GM23338 (cell line): ENCODE results near the gene UPF1. TPM values are rescaled to one million over a fixed set of nuclear protein-coding genes. Genes with fewer than 3 reads are reported as not detected.
A peak's percentile ranks its signal among the peaks of the same experiment; 100 is the strongest.

Experiments used
- ATAC-seq: fragments of 200-7000 bp; cut with Tn5 transposase; 3 replicates; pipeline ENCODE4 v1.9.1; 2020
- DNase-seq: peaks from one replicate; pipeline ENCODE4 v3.0.0-alpha.2; 2015; ENCODE audit warnings: low spot score
- H2AFZ ChIP-seq: fragments of 200-600 bp; sonication (generic); 2 replicates; pipeline ENCODE4 v1.8.0; 2016; ENCODE audit warnings: antibody characterized with exemption, mild to moderate bottlenecking, moderate library complexity
- H3F3A ChIP-seq: fragments of 200-600 bp; sonication (generic); replicated peaks from 2 replicates; pipeline ENCODE4 v1.8.0; 2017; ENCODE audit warnings: antibody characterized with exemption, mixed run types, low read depth
- H3K27ac ChIP-seq: fragments of 200-600 bp; sonication (generic); 2 replicates; pipeline ENCODE4 v1.6.1; 2016; ENCODE audit warnings: low read depth
- H3K27me3 ChIP-seq: fragments of 200-600 bp; sonication (generic); 2 replicates; pipeline ENCODE4 v1.8.0; 2016; ENCODE audit warnings: mild to moderate bottlenecking, mixed run types, moderate library complexity; ENCODE audit not compliant: insufficient read depth
- H3K36me3 ChIP-seq: fragments of 200-600 bp; sonication (generic); 2 replicates; pipeline ENCODE4 v1.8.0; 2016; ENCODE audit warnings: mild to moderate bottlenecking; ENCODE audit not compliant: insufficient read depth
- H3K4me1 ChIP-seq: fragments of 200-600 bp; sonication (generic); 2 replicates; pipeline ENCODE4 v1.8.0; 2016; ENCODE audit warnings: mild to moderate bottlenecking, moderate library complexity; ENCODE audit not compliant: insufficient read depth
- H3K4me2 ChIP-seq: fragments of 200-600 bp; sonication (generic); 2 replicates; pipeline ENCODE4 v1.7.1; 2017; ENCODE audit warnings: mixed run types
- H3K4me3 ChIP-seq: fragments of 200-600 bp; sonication (generic); 2 replicates; pipeline ENCODE4 v1.6.1; 2016; ENCODE audit warnings: mixed run types
- H3K79me2 ChIP-seq: fragments of 200-600 bp; sonication (generic); replicated peaks from 2 replicates; pipeline ENCODE4 v1.8.0; 2017; ENCODE audit warnings: mild to moderate bottlenecking; ENCODE audit not compliant: insufficient read depth
- H3K9me2 ChIP-seq: fragments of 200-600 bp; sonication (generic); 2 replicates; pipeline ENCODE4 v1.8.0; 2017; ENCODE audit not compliant: insufficient read depth
- H4K20me1 ChIP-seq: fragments of 200-600 bp; sonication (generic); replicated peaks from 2 replicates; pipeline ENCODE4 v1.8.0; 2017; ENCODE audit warnings: mild to moderate bottlenecking; ENCODE audit not compliant: insufficient read depth
- H3K27ac Mint-ChIP-seq: 2 replicates; pipeline ENCODE4 v1.8.0; 2020; ENCODE audit warnings: inconsistent platforms, mild to moderate bottlenecking, moderate library complexity, mixed read lengths
- H3K27me3 Mint-ChIP-seq: 3 replicates; pipeline ENCODE4 v1.8.0; 2022; ENCODE audit warnings: low read depth, mild to moderate bottlenecking, moderate library complexity, mixed read lengths, inconsistent platforms; ENCODE audit not compliant: insufficient read depth, poor library complexity
- H3K36me3 Mint-ChIP-seq: 3 replicates; pipeline ENCODE4 v1.8.0; 2021; ENCODE audit warnings: low read depth, mild to moderate bottlenecking, inconsistent platforms, moderate library complexity, mixed read lengths
- H3K4me1 Mint-ChIP-seq: 3 replicates; pipeline ENCODE4 v1.8.0; 2020; ENCODE audit warnings: mild to moderate bottlenecking, inconsistent platforms, mixed read lengths
- H3K4me3 Mint-ChIP-seq: 3 replicates; pipeline ENCODE4 v1.8.0; 2021; ENCODE audit warnings: moderate library complexity, mild to moderate bottlenecking, inconsistent platforms, mixed read lengths
- H3K9me3 Mint-ChIP-seq: 3 replicates; pipeline ENCODE4 v1.8.0; 2020; ENCODE audit warnings: moderate library complexity, mild to moderate bottlenecking, inconsistent platforms, mixed read lengths
- CREB1 ChIP-seq: fragments of 250-450 bp; sonication (Bioruptor Pico); IDR thresholded peaks from 2 replicates; pipeline ENCODE4 v1.5.0; 2020; ENCODE audit warnings: low read depth, mild to moderate bottlenecking, moderate library complexity
- CTCF ChIP-seq, 2 experiments: fragments of 200-600 bp in 1 of 2; sonication (generic) in 1 of 2; conservative IDR thresholded peaks; 2 replicates each; pipeline versions ENCODE4 v1.5.1 to v1.6.1; 2016 to 2017; ENCODE audit warnings: antibody characterized with exemption in 2 of 2, low read depth in 2 of 2, mild to moderate bottlenecking in 2 of 2, moderate library complexity in 1 of 2
- EZH2phosphoT487 ChIP-seq: fragments of 200-600 bp; sonication (generic); IDR thresholded peaks from one replicate; pipeline ENCODE4 v1.8.1; 2018; ENCODE audit warnings: antibody characterized with exemption; ENCODE audit not compliant: unreplicated experiment
- NANOG ChIP-seq: IDR thresholded peaks from 2 replicates; pipeline ENCODE4 v1.6.1; 2016; ENCODE audit warnings: antibody characterized with exemption, borderline replicate concordance
- POLR2AphosphoS5 ChIP-seq: IDR thresholded peaks from 2 replicates; pipeline ENCODE4 v1.6.1; 2016; ENCODE audit warnings: antibody characterized with exemption, low read depth
- STAT1 ChIP-seq: IDR thresholded peaks from one replicate; pipeline ENCODE4 v1.6.1; 2016; ENCODE audit warnings: antibody characterized with exemption; ENCODE audit not compliant: unreplicated experiment
- ZNF331 ChIP-seq: fragments of 250-450 bp; sonication (Bioruptor Pico); IDR thresholded peaks from 2 replicates; pipeline ENCODE4 v1.5.0; 2020; ENCODE audit warnings: low read depth, mild to moderate bottlenecking, moderate library complexity
- polyA plus RNA-seq: library from polyadenylated mRNA; unstranded; fragments of >200 nt; fragmentation: Nextera tagmentation; extraction: Ambion mirVana; gene quantifications from 2 replicates; pipeline ENCODE4 v1.2.1, GENCODE V29; 2016
- total RNA-seq: library from RNA; depleted of rRNA; stranded (reverse); fragments of >200 nt; shearing (Covaris generic); gene quantifications from 2 replicates; pipeline ENCODE4 v1.2.3, GENCODE V29; 2014
- TF ChIP-seq, protein P1 (sequence below): fragments of 250-450 bp; sonication (Bioruptor Pico); IDR thresholded peaks from 2 replicates; pipeline ENCODE4 v1.5.0; 2020; ENCODE audit warnings: mild to moderate bottlenecking, moderate library complexity

Gene UPF1
- total and polyA plus RNA-seq, 2 experiments from 2014 or later, result 13.8 to 138 TPM

- ATAC-seq, result no peak
- DNase-seq, result no peak
- no peaks in the 10 kb centered on the region; the same call in 2 of the 3 replicates for H3K9me3 Mint-ChIP-seq
- H3K4me3 Mint-ChIP-seq, result no peak overlapping the region
- Histone ChIP-seq H2AFZ (no peak overlapping the region), H3K9me2 (no peaks in the 10 kb centered on the region), H3K27me3 (no peaks in the 10 kb centered on the region), H4K20me1 (0 out of 2 replicates have a peak, but pooled peaks cover 3% of the 10 kb centered on the region), H3K79me2 (no peaks in the 10 kb centered on the region), H3K4me1 (no peaks in the 10 kb centered on the region), H3K27ac (no peak overlapping the region), H3F3A (no peaks in the 10 kb centered on the region; the same call in 1 of the 2 replicates), H3K4me2 (no peak overlapping the region), H3K36me3 (no peaks in the 10 kb centered on the region), H3K4me3 (no peak overlapping the region)
- no peaks in the 10 kb centered on the region for H3K4me1 Mint-ChIP-seq
- no peak overlapping the region for H3K27ac Mint-ChIP-seq
- TF ChIP-seq CREB1 (CRISPR knock-in tag), result no peak
- peaks cover 56% of the 10 kb centered on the region for H3K36me3 Mint-ChIP-seq
- H3K27me3 Mint-ChIP-seq, result peaks cover 11% of the 10 kb centered on the region
Measured at GRCh38 chr19:18881491-18881890, 49.7 kb downstream of the UPF1 start.

DNA sequence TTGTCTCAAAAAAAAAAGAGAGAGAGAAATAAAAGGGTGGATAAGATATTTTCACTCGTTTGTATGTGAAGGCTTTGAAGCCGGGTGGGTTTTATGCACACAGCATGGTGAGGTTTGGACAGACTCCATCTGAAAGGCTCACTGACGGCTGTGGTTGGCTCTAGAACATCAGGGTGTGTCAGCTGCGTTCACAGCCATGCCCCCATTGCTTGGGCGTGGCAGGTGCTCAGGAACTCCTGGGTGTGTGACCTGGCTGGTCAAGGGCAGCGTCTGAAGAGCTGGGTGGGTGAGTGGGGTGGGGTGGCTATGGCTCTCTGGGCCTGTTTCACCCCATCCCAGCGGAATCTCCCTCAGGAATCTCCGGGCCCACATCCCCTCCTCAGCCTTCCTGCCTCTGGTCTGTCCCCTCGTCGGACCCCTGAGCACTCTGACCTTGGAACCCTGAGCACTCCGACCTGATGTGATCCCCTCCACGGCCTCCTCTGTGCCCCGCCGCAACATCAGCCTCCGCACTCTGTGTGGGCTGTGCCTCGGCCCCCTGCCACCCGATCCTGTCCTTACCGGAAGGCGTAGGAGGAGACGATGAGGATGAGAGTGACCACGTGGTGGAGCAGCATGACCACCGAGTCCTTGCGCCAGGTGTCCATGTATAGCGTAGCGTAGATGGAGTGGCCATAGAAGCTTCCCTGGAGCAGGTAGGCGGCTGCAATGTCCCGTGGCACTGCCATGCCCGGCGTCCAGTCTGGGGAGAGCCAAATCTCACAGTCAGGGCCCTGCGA lies 52.0 kb downstream of the UPF1 start:
- H3K79me2 ChIP-seq, result no peaks in the 10 kb centered on the region
- H3K9me3 Mint-ChIP-seq, result no peaks in the 10 kb centered on the region
- H4K20me1 ChIP-seq, result 0 out of 2 replicates have a peak, but pooled peaks cover 8% of the 10 kb centered on the region
- H3K4me3 Mint-ChIP-seq, result no peak overlapping the region; the same call in 2 of the 3 replicates
- H3K27me3 Mint-ChIP-seq, result peaks cover 9% of the 10 kb centered on the region
- no peak overlapping the region for H3K27ac ChIP-seq
- no peak overlapping the region for H3K4me3 ChIP-seq
- peaks cover 44% of the 10 kb centered on the region for H3K36me3 Mint-ChIP-seq
- H3K4me1 Mint-ChIP-seq, result no peaks in the 10 kb centered on the region
- no peaks in the 10 kb centered on the region for H3K27me3 ChIP-seq
- H3K4me1 ChIP-seq, result no peaks in the 10 kb centered on the region
- H2AFZ ChIP-seq, result no peak overlapping the region
- no peaks in the 10 kb centered on the region for H3K36me3 ChIP-seq
- ATAC-seq (no peak), DNase-seq (no peak)
- H3K27ac Mint-ChIP-seq, result no peak overlapping the region
- no peak overlapping the region for H3K4me2 ChIP-seq
- TF ChIP-seq NANOG (no peak), CTCF (conservative IDR thresholded peaks at IDR 0.05; ENCODE audit: low read depth in 2 of 2) (peak in 1 of 2 experiments; percentile 45; a peak in 2 of 4 replicates)
- no peaks in the 10 kb centered on the region; the same call in 1 of the 2 replicates for H3F3A ChIP-seq
- H3K9me2 ChIP-seq, result no peaks in the 10 kb centered on the region

- no peak for DNase-seq
- no peaks in the 10 kb centered on the region for H3K9me2 ChIP-seq
- Mint-ChIP-seq H3K36me3 (peaks cover 25% of the 10 kb centered on the region), H3K4me1 (no peaks in the 10 kb centered on the region), H3K4me3 (no peak overlapping the region), H3K27me3 (peaks cover 17% of the 10 kb centered on the region), H3K27ac (no peak overlapping the region), H3K9me3 (no peaks in the 10 kb centered on the region)
- H3K79me2 ChIP-seq, result no peaks in the 10 kb centered on the region
- ATAC-seq, result no peak
- no peak overlapping the region for H3K27ac ChIP-seq
- no peak overlapping the region for H3K4me2 ChIP-seq
- no peaks in the 10 kb centered on the region for H3K27me3 ChIP-seq
- H3K4me1 ChIP-seq, result no peaks in the 10 kb centered on the region
- H4K20me1 ChIP-seq, result peaks cover 6% of the 10 kb centered on the region; the same call in 1 of the 2 replicates
- H3K36me3 ChIP-seq, result no peaks in the 10 kb centered on the region; the same call in 1 of the 2 replicates
- no peak overlapping the region for H2AFZ ChIP-seq
- H3K4me3 ChIP-seq, result no peak overlapping the region
- H3F3A ChIP-seq, result no peaks in the 10 kb centered on the region
- TF ChIP-seq, protein P1, sequence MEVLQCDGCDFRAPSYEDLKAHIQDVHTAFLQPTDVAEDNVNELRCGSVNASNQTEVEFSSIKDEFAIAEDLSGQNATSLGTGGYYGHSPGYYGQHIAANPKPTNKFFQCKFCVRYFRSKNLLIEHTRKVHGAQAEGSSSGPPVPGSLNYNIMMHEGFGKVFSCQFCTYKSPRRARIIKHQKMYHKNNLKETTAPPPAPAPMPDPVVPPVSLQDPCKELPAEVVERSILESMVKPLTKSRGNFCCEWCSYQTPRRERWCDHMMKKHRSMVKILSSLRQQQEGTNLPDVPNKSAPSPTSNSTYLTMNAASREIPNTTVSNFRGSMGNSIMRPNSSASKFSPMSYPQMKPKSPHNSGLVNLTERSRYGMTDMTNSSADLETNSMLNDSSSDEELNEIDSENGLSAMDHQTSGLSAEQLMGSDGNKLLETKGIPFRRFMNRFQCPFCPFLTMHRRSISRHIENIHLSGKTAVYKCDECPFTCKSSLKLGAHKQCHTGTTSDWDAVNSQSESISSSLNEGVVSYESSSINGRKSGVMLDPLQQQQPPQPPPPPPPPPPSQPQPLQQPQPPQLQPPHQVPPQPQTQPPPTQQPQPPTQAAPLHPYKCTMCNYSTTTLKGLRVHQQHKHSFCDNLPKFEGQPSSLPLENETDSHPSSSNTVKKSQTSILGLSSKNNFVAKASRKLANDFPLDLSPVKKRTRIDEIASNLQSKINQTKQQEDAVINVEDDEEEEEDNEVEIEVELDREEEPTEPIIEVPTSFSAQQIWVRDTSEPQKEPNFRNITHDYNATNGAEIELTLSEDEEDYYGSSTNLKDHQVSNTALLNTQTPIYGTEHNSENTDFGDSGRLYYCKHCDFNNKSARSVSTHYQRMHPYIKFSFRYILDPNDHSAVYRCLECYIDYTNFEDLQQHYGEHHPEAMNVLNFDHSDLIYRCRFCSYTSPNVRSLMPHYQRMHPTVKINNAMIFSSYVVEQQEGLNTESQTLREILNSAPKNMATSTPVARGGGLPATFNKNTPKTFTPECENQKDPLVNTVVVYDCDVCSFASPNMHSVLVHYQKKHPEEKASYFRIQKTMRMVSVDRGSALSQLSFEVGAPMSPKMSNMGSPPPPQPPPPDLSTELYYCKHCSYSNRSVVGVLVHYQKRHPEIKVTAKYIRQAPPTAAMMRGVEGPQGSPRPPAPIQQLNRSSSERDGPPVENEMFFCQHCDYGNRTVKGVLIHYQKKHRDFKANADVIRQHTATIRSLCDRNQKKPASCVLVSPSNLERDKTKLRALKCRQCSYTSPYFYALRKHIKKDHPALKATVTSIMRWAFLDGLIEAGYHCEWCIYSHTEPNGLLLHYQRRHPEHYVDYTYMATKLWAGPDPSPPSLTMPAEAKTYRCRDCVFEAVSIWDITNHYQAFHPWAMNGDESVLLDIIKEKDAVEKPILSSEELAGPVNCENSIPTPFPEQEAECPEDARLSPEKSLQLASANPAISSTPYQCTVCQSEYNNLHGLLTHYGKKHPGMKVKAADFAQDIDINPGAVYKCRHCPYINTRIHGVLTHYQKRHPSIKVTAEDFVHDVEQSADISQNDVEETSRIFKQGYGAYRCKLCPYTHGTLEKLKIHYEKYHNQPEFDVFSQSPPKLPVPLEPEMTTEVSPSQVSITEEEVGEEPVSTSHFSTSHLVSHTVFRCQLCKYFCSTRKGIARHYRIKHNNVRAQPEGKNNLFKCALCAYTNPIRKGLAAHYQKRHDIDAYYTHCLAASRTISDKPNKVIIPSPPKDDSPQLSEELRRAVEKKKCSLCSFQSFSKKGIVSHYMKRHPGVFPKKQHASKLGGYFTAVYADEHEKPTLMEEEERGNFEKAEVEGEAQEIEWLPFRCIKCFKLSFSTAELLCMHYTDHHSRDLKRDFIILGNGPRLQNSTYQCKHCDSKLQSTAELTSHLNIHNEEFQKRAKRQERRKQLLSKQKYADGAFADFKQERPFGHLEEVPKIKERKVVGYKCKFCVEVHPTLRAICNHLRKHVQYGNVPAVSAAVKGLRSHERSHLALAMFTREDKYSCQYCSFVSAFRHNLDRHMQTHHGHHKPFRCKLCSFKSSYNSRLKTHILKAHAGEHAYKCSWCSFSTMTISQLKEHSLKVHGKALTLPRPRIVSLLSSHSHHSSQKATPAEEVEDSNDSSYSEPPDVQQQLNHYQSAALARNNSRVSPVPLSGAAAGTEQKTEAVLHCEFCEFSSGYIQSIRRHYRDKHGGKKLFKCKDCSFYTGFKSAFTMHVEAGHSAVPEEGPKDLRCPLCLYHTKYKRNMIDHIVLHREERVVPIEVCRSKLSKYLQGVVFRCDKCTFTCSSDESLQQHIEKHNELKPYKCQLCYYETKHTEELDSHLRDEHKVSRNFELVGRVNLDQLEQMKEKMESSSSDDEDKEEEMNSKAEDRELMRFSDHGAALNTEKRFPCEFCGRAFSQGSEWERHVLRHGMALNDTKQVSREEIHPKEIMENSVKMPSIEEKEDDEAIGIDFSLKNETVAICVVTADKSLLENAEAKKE, result no peak
- TF ChIP-seq STAT1 (no peak), ZNF331 (CRISPR knock-in tag) (no peak), NANOG (no peak), EZH2phosphoT487 (no peak), POLR2AphosphoS5 (no peak)
Measured at GRCh38 chr19:18886972-18887371, 55.2 kb downstream of the UPF1 start.
